Esophagus muscularis mucosa (tissue), 4 donors: Measurements from ENCODE around the gene FTL. TPM values are rescaled to one million over a fixed set of nuclear protein-coding genes. Genes with fewer than 3 reads are reported as not detected.
A peak's percentile ranks its signal among the peaks of the same experiment; 100 is the strongest.

Experiments
- DNase-seq: peaks from one replicate; pipeline ENCODE4 v3.0.0-alpha.2; 2017; ENCODE audit errors: extremely low spot score
- H3K27ac ChIP-seq, 4 donors: fragments of 200-600 bp; sonication (generic); replicated peaks in 1 of 4; 1 replicate in 3 of 4; 2 replicates in 1 of 4; pipeline ENCODE4 v1.5.1; 2016 to 2019; ENCODE audit warnings: mild to moderate bottlenecking in 1 of 4
- H3K27me3 ChIP-seq, 4 donors: fragments of 200-600 bp; sonication (generic); one replicate each; pipeline versions ENCODE4 v1.5.1 to v1.6.0; 2016 to 2019
- H3K36me3 ChIP-seq, 4 donors: fragments of 200-600 bp; sonication (generic); one replicate each; pipeline ENCODE4 v1.5.1; 2016 to 2019
- H3K4me1 ChIP-seq, 4 donors: fragments of 200-600 bp; sonication (generic); one replicate each; pipeline ENCODE4 v1.5.1; 2016 to 2019
- H3K4me3 ChIP-seq, 4 donors: fragments of 200-600 bp; sonication (generic); 1 replicate in 2 of 4; 2 replicates in 2 of 4; pipeline ENCODE4 v1.5.1; 2016 to 2019; ENCODE audit warnings: mild to moderate bottlenecking in 4 of 4, moderate library complexity in 1 of 4
- H3K9me3 ChIP-seq, 4 donors: fragments of 200-600 bp; sonication (generic); 1 replicate in 3 of 4; 2 replicates in 1 of 4; pipeline ENCODE4 v1.5.1; 2016 to 2019
- EP300 ChIP-seq: sonication (generic); formaldehyde crosslinking; IDR thresholded peaks from one replicate; pipeline ENCODE4 v1.6.1; 2017; ENCODE audit warnings: antibody characterized with exemption
- POLR2A ChIP-seq: fragments of 450-650 bp; IDR thresholded peaks from one replicate; pipeline ENCODE4 v1.6.1; 2017; ENCODE audit warnings: antibody characterized with exemption, moderate library complexity, mild to moderate bottlenecking, low read depth
- POLR2AphosphoS5 ChIP-seq, 2 donors: sonication (generic); formaldehyde crosslinking; IDR thresholded peaks; one replicate each; pipeline ENCODE4 v1.6.1; 2017; ENCODE audit warnings: antibody characterized with exemption in 2 of 2
- WGBS: methylation state at CpG from one replicate; pipeline ENCODE4 v1.1.5; 2018; 5-methylcytosine and 5-hydroxymethylcytosine counted together
- intact Hi-C: fragments of 100-400 bp; cut with DNase I; formaldehyde crosslinking; loops from one replicate; pipeline ENCODE4 v1.15.1; 2023
- total RNA-seq, 4 donors: library from RNA; depleted of rRNA; stranded (reverse); fragments of >200 nt; gene quantifications; one replicate each; pipeline versions ENCODE4 v1.1.0 to v1.2.1, GENCODE V29; 2016
- TF ChIP-seq, protein P1 (sequence below), 3 experiments: fragments of 200-600 bp in 2 of 3; fragments of 450-650 bp in 1 of 3; sonication (generic) in 2 of 3; IDR thresholded peaks; one replicate each; pipeline ENCODE4 v1.5.1; 2017 to 2019; ENCODE audit warnings: antibody characterized with exemption in 3 of 3, mild to moderate bottlenecking in 2 of 3, moderate library complexity in 1 of 3

Gene FTL
- total RNA-seq, 4 donors from 2014 or later, result 3,246 to 4,339 (median 3,896) TPM

DNA sequence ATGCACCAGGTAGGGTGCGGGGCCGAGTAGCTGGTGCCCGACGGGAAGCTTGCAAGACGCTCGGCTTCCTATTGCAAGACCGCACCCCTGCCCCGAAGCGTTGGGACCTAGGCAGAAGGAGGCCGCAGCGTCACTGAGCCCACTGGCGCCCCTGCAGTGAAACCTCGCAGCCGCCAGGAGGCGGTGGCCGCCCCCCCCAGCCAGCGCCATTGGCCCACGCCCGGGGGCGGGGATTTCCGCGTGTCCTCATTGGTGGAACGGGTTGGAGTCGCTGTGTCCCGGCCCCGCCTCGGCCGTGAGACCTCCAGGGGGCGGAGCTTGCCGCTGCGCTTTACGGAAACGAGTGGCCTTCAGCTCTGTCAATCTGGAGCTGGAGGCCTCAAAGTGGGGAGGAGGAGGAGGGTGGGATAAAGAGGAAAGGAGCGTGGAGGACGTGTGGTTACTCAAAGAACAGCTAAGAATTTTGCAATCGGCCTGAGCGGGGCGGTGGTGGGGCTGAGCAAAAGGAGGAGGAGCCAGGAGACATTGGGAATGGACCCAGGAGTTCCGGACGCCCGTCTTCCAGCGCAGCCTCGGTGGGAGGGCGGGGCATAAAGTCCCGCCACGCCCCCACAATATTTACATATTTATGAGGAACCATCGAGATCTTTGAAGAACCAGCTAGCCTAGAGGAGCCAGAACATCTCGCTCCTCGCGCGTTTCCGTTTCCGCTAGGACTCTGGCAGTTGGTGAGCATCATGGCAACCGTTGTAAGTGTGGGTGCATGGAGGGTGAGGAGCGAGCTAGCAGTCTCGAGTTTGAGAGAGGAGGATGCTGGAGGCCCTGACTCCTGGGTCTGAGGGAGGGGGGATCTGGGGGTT is 28.3 kb downstream of the FTL start, which contains the start of the genes GYS1 and RUVBL2:
Gene GYS1, minus strand, starts transcription at position 135 of the 860 bp plus-strand sequence. CDS start 197 bp downstream, outside the sequence.
Gene RUVBL2, plus strand, starts transcription at position 713 of the 860 bp plus-strand sequence. Its CDS starts 25 bp downstream, at position 738.
- TF ChIP-seq, protein P1, sequence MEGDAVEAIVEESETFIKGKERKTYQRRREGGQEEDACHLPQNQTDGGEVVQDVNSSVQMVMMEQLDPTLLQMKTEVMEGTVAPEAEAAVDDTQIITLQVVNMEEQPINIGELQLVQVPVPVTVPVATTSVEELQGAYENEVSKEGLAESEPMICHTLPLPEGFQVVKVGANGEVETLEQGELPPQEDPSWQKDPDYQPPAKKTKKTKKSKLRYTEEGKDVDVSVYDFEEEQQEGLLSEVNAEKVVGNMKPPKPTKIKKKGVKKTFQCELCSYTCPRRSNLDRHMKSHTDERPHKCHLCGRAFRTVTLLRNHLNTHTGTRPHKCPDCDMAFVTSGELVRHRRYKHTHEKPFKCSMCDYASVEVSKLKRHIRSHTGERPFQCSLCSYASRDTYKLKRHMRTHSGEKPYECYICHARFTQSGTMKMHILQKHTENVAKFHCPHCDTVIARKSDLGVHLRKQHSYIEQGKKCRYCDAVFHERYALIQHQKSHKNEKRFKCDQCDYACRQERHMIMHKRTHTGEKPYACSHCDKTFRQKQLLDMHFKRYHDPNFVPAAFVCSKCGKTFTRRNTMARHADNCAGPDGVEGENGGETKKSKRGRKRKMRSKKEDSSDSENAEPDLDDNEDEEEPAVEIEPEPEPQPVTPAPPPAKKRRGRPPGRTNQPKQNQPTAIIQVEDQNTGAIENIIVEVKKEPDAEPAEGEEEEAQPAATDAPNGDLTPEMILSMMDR (IDR thresholded peaks at IDR 0.05), result peak; percentile 86 to 99 (median 98)
- TF ChIP-seq EP300 (no peak), POLR2A (peak; percentile 95), POLR2AphosphoS5 (IDR thresholded peaks at IDR 0.05) (peak; percentile 99)
- Histone ChIP-seq H3K4me3 (peak within 1 kb of the TSS; percentile 65 to 82 (median 78)), H3K27ac (peak within 1 kb of the TSS; percentile 93 to 96 (median 94)), H3K9me3 (no peaks in the 10 kb centered on the region), H3K27me3 (no peaks in the 10 kb centered on the region), H3K36me3 (peaks cover 8 to 23% (median 13%) of the 10 kb centered on the region in 4 donors), H3K4me1 (peaks cover 36 to 54% (median 48%) of the 10 kb centered on the region in 4 donors)
- intact Hi-C loops, result no loop called here
- peak; percentile 100 for DNase-seq
- under 1% methylated on average over 32 of the region's 56 CpGs for WGBS

DNA sequence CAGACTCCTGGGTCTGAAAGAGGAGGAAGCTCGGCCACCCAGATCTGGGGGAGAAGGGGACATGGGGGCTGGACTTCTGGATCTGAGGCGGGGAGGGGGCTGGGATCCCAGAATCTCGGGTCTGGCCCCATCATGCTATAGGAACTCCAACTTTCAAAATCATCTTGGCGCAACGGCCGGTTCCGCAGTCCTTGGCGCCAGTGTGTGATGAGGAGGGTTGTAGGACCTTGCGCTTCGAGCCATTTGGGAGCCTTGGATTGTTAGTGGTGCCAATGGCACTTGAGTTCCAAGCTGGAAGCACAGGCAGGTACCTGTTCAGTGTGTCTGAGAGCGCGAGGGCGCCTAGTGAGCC is 28.9 kb downstream of the FTL start:
- Histone ChIP-seq H3K27me3 (no peaks in the 10 kb centered on the region), H3K4me1 (peaks cover 36 to 54% (median 48%) of the 10 kb centered on the region in 4 donors), H3K27ac (peak overlapping the region; percentile 93 to 96 (median 94)), H3K9me3 (no peaks in the 10 kb centered on the region), H3K4me3 (peak overlapping the region; percentile 65 to 82 (median 78)), H3K36me3 (peaks cover 2 to 17% (median 7%) of the 10 kb centered on the region in 4 donors)
- TF ChIP-seq, protein P1 (IDR thresholded peaks at IDR 0.05), result no peak
- no peak for DNase-seq
- 0% methylated on average over 7 of the region's 13 CpGs for WGBS
- intact Hi-C loops, result no loop called here

DNA sequence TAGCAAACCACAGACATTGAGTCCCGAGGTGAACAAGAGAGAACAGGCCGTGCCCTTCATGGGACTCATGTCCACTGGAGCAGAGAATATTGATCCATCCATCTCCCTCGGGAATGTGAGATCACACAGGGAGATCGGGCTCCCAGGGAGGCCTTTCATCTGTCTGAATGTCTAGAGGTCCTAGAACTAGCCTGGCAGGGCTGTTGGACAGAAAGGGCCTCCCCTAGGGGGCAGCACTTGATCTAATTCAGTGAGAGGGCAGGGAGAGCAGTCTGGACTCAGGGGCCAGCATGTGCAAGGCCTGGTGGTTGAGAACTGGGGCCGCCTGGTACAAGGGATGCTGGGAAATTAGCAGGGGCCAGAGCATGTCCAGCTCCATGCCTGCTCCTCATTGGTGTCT is 32.9 kb downstream of the FTL start:
- TF ChIP-seq POLR2AphosphoS5 (IDR thresholded peaks at IDR 0.05) (no peak), POLR2A (no peak)
- TF ChIP-seq, protein P1 (IDR thresholded peaks at IDR 0.05), result peak in 1 of 3 experiments; percentile 25
- no peaks in the 10 kb centered on the region for H3K9me3 ChIP-seq
- H3K27me3 ChIP-seq, result no peaks in the 10 kb centered on the region
- no peak for DNase-seq
- no peak overlapping the region for H3K4me3 ChIP-seq
- H3K36me3 ChIP-seq, result peaks cover 0 to 23% (median 17%) of the 10 kb centered on the region in 4 donors
- 87% methylated on average over 4 of the region's 5 CpGs for WGBS
- H3K4me1 ChIP-seq, result peaks cover 10 to 24% (median 20%) of the 10 kb centered on the region in 4 donors
- H3K27ac ChIP-seq, result no peak overlapping the region
- intact Hi-C loops, result no loop called here

DNA sequence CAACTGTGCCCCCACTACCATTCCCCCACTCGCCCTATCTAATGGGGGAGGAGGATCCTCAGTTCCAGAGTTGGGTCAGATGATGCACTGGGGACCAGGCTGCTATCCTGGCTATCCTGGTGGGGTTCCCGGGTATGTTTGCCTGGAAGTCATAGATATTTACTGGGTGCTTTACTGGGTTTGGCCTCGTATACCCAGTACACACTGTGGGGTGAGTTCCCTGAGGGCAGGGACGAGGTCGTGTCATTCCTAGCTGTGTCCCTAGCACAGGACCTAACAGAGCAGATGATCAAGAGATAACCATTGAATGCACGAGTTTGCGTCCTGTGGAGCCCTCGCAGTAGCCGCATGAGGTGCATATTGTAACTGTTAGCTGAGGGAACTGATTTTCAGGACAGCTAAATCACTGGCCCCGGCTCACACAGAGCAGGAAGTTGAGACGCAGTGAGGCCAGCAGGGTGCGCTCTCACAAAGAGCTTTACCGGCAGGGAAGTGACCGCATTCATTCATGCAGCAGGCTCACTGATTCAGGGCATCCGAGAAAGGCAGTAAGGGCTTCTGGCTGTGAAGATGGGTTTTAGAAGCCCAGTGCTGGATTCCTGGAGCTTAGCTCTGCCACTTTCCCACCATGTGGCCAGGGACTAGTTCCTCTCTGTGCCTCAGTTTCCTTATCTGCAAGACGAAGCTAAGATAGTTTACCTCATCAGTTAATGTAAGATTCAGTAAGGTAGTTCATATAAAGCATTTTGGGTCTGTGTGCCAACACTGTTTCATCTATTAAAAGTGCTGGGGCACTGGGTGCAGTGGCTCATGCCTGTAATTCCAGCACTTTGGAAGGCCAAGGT is 34.6 kb downstream of the FTL start:
- no peaks in the 10 kb centered on the region for H3K27me3 ChIP-seq
- no peaks in the 10 kb centered on the region for H3K9me3 ChIP-seq
- TF ChIP-seq POLR2AphosphoS5 (IDR thresholded peaks at IDR 0.05) (no peak), POLR2A (no peak), EP300 (no peak)
- TF ChIP-seq, protein P1 (IDR thresholded peaks at IDR 0.05), result peak; percentile 34 to 62 (median 38)
- WGBS, result 65% methylated on average over 10 of the region's 16 CpGs
- no peak overlapping the region for H3K4me3 ChIP-seq
- H3K36me3 ChIP-seq, result peaks cover 15 to 40% (median 33%) of the 10 kb centered on the region in 4 donors
- intact Hi-C loops, result no loop called here
- H3K4me1 ChIP-seq, result peaks cover 3 to 15% (median 11%) of the 10 kb centered on the region in 4 donors
- DNase-seq, result no peak
- no peak overlapping the region for H3K27ac ChIP-seq
